ENCODE results near the gene CLDN3. TPM values are rescaled to one million over a fixed set of nuclear protein-coding genes. Genes with fewer than 3 reads are reported as not detected.
"Not testable (repeated sequence)": the region's sequence is repeated elsewhere in the genome, so short reads cannot be mapped to it uniquely, and the experiment has no call there.

The CLDN3 gene
- total RNA-seq, 1 donor from 2014 or later = not detected

- Histone ChIP-seq H3K36me3 (no peaks in the 10 kb centered on the region), H3K27ac (no peak overlapping the region), H3K27me3 (no peaks in the 10 kb centered on the region), H3K9me3 (no peaks in the 10 kb centered on the region), H3K4me1 (peaks cover 28% of the 10 kb centered on the region), H3K4me3 (no peak overlapping the region)
- intact Hi-C loops (cut with DNase I) = loop anchor here (5.0 kb wide), 1 partner anchor 114 kb away; no protein-coding TSS in a partner anchor
- DNase-seq (ENCODE audit: extremely low spot score in 2 of 2) = no peak
- no peak for TF ChIP-seq CTCF (IDR thresholded peaks at IDR 0.05)
- no peak for TF ChIP-seq POLR2AphosphoS5 (IDR thresholded peaks at IDR 0.05; ENCODE audit: insufficient read depth in 1 of 2, low read depth in 1 of 2)
- no peak for TF ChIP-seq POLR2A (IDR thresholded peaks at IDR 0.05)
Measured at GRCh38 chr7:73721377-73721817, 48.7 kb downstream of the CLDN3 start.

- not testable (repeated sequence) for H3K36me3 ChIP-seq; DNase-seq (ENCODE audit: extremely low spot score in 2 of 2); H3K4me3 ChIP-seq; H3K9me3 ChIP-seq; H3K27me3 ChIP-seq; H3K27ac ChIP-seq
- intact Hi-C loops (cut with DNase I) = loop anchor here (5.0 kb wide), 1 partner anchor 113 kb away; no protein-coding TSS in a partner anchor
- peaks cover 37% of the 10 kb centered on the region for H3K4me1 ChIP-seq
Measured at GRCh38 chr7:73720443-73720842, 49.6 kb downstream of the CLDN3 start.

- no peaks in the 10 kb centered on the region for H3K36me3 ChIP-seq
- no peak for DNase-seq (ENCODE audit: extremely low spot score in 2 of 2)
- H3K9me3 ChIP-seq = no peaks in the 10 kb centered on the region
- H3K27ac ChIP-seq = no peak overlapping the region
- no peaks in the 10 kb centered on the region for H3K27me3 ChIP-seq
- no peak for TF ChIP-seq POLR2AphosphoS5 (IDR thresholded peaks at IDR 0.05; ENCODE audit: insufficient read depth in 1 of 2, low read depth in 1 of 2)
- TF ChIP-seq CTCF (IDR thresholded peaks at IDR 0.05) = no peak
- TF ChIP-seq POLR2A (IDR thresholded peaks at IDR 0.05) = no peak
- H3K4me1 ChIP-seq = peaks cover 44% of the 10 kb centered on the region
- peak overlapping the region; percentile 62 to 91 for H3K4me3 ChIP-seq
- intact Hi-C loops (cut with DNase I) = loop anchor here (5.0 kb wide), 1 partner anchor 112 kb away; no protein-coding TSS in a partner anchor
Measured at GRCh38 chr7:73719806-73720169, 50.3 kb downstream of the CLDN3 start.

Small RNA genes within 50 kb of the gene (small RNA-seq; reads per million reads assigned to genes)
- gene RN7SL265P = not detected

Other genes starting within 250 kb of the CLDN3 start
- 45.4 TPM for gene BAZ1B, start 248.0 kb downstream of the CLDN3 start, total RNA-seq
- gene BCL7B, start 212.6 kb downstream of the CLDN3 start, total RNA-seq = 57.0 TPM
- 29.0 TPM for gene TBL2, start 191.7 kb downstream of the CLDN3 start, total RNA-seq
- gene MLXIPL, start 145.7 kb downstream of the CLDN3 start, total RNA-seq = 6.1 TPM
- gene VPS37D, start 102.4 kb downstream of the CLDN3 start, total RNA-seq = 5.4 TPM
- 7.1 TPM for gene DNAJC30, start 86.8 kb downstream of the CLDN3 start, total RNA-seq
- 49.8 TPM for gene BUD23, start 86.7 kb downstream of the CLDN3 start, total RNA-seq
- 17.2 TPM for gene STX1A, start 50.6 kb downstream of the CLDN3 start, total RNA-seq
- 23.8 TPM for gene ABHD11, start 31.5 kb downstream of the CLDN3 start, total RNA-seq
- gene CLDN4, start 60.7 kb upstream of the CLDN3 start, total RNA-seq = 29.5 TPM
- not detected for gene METTL27, start 72.2 kb upstream of the CLDN3 start, total RNA-seq
- gene TMEM270, start 90.9 kb upstream of the CLDN3 start, total RNA-seq = not detected

Data from vagina (tissue), 2 donors.